NB4 (cell line): ENCODE measurements around the gene PYY.

Source experiments
- DNase-seq: peaks from one replicate; pipeline ENCODE4 v3.0.0; 2010; ENCODE audit warnings: low read depth
- H3K4me3 ChIP-seq: one replicate; pipeline ENCODE4 v1.5.1; 2011; ENCODE audit warnings: mild to moderate bottlenecking, low read depth, low read length, moderate library complexity
- MYC ChIP-seq: IDR thresholded peaks from 2 replicates; pipeline ENCODE4 v1.6.1; 2011; ENCODE audit warnings: low read depth, low read length
- POLR2A ChIP-seq: IDR thresholded peaks from 2 replicates; pipeline ENCODE4 v1.6.1; 2011; ENCODE audit warnings: mild to moderate bottlenecking; ENCODE audit not compliant: insufficient read length; ENCODE audit errors: extremely low read depth
- TF ChIP-seq, protein P1 (sequence below): IDR thresholded peaks from one replicate; pipeline ENCODE4 v1.5.1; 2012; ENCODE audit warnings: low read depth, low read length
- TF ChIP-seq, protein P2 (sequence below): IDR thresholded peaks from 2 replicates; pipeline ENCODE4 v1.6.1; 2011; ENCODE audit warnings: low read depth, low read length

The PYY gene

DNA sequence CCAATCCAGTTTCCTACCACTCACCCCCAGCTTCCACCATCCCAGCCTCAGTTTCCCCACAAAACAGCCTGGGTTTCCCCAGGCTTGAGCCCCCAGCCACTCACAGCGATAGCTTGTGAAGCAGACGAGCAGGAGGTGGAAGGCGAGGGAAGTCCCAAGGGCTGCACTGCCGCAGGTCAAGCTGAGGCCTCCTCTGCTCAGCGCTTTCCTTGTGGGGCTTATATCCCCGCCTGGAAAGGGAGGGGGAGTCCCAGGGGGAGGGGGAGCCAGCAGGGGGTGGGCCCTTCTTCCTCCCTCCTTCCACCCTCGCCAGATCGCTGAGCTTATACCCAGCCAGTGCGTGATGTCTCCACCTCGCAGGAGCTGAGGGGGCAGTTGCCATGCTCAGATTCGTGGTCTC lies at the start of gene PYY:
Gene PYY, minus strand, starts transcription at position 195 of the 400 bp plus-strand sequence. CDS start 457 bp downstream, outside the sequence.
- TF ChIP-seq POLR2A (no peak), MYC (no peak)
- TF ChIP-seq, protein P1, sequence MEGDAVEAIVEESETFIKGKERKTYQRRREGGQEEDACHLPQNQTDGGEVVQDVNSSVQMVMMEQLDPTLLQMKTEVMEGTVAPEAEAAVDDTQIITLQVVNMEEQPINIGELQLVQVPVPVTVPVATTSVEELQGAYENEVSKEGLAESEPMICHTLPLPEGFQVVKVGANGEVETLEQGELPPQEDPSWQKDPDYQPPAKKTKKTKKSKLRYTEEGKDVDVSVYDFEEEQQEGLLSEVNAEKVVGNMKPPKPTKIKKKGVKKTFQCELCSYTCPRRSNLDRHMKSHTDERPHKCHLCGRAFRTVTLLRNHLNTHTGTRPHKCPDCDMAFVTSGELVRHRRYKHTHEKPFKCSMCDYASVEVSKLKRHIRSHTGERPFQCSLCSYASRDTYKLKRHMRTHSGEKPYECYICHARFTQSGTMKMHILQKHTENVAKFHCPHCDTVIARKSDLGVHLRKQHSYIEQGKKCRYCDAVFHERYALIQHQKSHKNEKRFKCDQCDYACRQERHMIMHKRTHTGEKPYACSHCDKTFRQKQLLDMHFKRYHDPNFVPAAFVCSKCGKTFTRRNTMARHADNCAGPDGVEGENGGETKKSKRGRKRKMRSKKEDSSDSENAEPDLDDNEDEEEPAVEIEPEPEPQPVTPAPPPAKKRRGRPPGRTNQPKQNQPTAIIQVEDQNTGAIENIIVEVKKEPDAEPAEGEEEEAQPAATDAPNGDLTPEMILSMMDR = no peak
- TF ChIP-seq, protein P2, sequence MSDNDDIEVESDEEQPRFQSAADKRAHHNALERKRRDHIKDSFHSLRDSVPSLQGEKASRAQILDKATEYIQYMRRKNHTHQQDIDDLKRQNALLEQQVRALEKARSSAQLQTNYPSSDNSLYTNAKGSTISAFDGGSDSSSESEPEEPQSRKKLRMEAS = no peak
- peak; percentile 54 for DNase-seq
- no peak within 1 kb of the TSS for H3K4me3 ChIP-seq

DNA sequence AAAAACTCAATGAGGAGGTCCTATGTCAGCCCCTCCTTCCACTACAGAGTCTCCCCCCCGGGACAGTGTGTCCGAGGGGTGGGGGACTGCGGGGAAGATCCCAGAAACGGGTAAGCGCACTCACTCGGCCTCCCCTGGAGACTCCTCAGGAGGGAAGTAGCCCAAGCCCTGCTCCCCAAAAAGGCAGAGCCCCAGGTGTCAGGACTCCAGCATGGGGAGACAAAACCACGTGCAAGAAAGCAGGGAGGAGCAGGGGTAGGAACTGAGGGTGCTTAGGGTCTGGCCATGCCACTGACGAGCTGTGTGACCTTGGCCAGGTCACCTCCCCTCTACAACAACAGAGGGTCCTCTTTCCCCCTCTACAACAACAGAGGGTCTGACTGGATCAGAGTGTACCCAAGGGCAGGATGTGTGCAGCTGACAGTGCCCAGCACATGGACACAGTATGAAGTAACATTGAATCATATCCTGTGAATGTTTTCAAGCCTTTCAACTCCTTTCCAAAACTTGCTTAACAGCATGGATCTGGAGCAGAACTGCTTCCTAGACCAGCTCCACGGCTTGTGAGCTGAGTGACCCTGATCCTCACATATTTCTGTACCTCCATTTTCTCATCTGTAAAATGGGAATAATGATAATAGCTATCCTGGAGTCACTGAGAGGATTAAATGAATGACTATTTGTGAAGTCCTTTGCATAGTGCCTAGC lies 48.6 kb upstream of the PYY start:
- TF ChIP-seq, protein P2 = no peak
- no peak for TF ChIP-seq MYC
- TF ChIP-seq POLR2A = no peak
- TF ChIP-seq, protein P1 = no peak
- no peak overlapping the region for H3K4me3 ChIP-seq
- DNase-seq = peak; percentile 16

DNA sequence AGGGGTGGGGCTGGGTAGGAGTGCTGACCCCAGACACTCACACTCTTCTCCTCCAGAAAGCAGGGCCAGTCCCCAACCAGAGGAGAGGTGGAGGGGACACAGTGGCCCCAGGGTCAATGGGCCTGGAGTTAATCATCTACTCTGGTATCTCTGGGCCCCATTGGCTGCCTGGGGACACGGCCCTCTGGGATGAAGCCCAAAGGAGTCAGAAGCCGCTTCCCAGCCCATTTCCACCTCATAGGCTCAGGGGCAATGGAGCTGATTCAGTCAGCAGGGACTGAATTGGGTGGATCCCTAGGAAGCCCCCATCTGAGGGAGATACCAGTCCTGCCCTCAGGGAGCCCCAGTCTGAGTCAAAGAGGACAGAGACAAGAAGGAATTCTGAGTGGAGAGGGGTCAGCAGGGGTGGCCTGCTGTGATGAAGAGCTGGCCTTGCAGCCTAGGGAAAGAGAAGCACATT lies 47.8 kb upstream of the PYY start:
- H3K4me3 ChIP-seq = no peak overlapping the region
- no peak for DNase-seq
- TF ChIP-seq, protein P2 = no peak
- TF ChIP-seq, protein P1 = no peak
- TF ChIP-seq POLR2A (no peak), MYC (no peak)

DNA sequence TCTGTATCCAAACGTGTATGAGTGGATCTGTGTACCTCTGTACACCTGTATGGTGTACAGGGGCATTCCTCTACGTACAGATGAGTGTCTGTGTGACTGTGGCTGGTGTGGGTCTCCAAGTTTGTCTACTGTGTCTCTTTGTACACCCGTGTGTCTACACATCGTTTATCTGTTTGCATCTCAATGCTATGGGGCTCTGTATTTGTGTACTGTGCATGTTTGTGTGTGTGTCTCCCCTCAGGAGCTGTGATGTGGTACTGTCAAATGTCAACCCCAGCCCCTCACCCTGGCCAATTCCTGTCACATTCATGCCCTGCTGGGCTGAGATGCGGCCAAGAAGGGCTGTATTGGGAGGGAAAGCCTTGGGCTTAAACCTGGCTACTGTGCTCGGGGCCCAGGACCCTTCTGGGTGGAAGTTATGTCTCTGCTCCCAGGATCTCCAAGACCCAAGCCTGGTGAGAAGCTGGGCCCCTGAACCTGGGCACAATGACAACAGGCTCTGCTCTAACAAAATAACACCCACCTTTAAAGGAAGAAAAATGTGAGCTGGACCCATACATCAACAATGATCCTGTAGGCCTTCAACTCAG lies 47.2 kb upstream of the PYY start:
- no peak for DNase-seq
- no peak overlapping the region for H3K4me3 ChIP-seq
- TF ChIP-seq, protein P2 = no peak
- no peak for TF ChIP-seq MYC
- TF ChIP-seq, protein P1 = no peak
- TF ChIP-seq POLR2A = no peak

GRCh38 chr17:44000141-44000860 lies 46.6 kb upstream of the PYY start:
- no peak for DNase-seq
- no peak overlapping the region for H3K4me3 ChIP-seq
- TF ChIP-seq POLR2A (no peak), MYC (no peak)
- TF ChIP-seq, protein P1 = no peak
- TF ChIP-seq, protein P2 = no peak
